NCI-H2029 (cell line): Measurements from ENCODE around the gene FMOD.

Source experiments
- DNase-seq: peaks from one replicate; lab custom pipeline; 2025; lab: John Stamatoyannopoulos, UW

FMOD gene

GRCh38 chr1:203351037-203351625, at the start of gene FMOD:
TSS of gene FMOD (minus strand) at chr1:203351122. CDS start at chr1:203348270, 2,852 bp downstream.
- peak; percentile 36 for DNase-seq

GRCh38 chr1:203396595-203397194, 45.8 kb upstream of the FMOD start:
- no peak for DNase-seq

DNA sequence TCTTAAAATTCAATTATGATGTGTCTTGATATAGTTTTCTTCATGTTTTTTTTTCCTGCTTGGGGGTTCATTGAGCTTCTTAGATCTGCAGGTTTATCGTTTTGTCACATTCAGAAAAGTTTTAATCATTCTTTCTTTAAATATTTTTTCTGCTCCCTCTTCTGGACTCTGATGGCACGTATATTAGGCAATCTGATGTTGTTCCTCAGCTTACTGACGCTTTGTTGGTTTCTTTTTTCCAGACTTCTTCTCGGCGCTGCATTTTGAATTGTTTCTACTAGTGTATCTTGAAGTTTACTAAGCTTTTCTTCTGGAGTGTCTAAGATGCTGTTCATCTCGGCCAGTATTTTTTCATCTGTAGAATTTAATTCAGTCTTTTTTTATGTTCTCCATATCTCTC, 44.8 kb upstream of the FMOD start:
- DNase-seq, result no peak

- no peak for DNase-seq
These were observed 39.4 kb upstream of the FMOD start for GRCh38 chr1:203390298-203390697.

DNA sequence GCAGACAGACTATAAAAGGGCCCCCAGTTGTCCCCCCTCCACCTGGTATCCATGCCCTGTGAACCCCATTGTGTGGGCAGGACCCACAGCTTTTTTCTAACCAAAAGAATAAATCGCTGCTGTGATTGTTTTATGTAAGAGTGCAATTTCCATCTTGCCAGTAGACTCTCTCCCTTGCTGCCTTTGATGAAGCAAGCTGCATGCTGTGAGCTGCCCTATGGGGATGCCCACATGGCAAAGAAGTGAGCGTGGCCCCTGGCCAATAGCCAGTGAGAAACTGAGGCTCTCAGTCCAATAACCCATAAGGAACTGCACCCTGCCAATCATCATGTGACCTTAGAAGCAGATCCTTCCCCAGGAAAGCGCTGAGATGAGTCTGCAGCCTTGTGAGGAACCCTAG, 37.8 kb upstream of the FMOD start:
- no peak for DNase-seq

DNA sequence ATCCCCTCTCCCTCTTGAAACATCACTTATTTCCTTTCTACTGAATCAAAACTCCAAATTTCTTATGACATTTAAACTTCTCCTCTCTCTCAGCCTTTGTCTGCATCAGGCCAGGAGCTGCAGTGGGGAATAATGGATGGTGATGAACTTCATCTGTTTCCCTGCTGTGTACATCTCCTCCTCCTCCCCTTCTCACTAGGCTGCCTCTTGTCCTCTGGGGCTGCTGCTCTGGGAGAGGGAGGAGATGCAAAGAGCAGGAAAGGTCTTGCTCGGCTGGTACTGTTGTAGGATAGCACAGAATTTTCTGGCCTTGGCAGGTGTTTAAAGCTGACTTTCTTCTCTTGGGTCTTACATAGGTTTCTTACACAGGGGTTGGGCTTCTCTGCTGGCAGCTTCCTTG, 31.1 kb upstream of the FMOD start:
- DNase-seq, result no peak

GRCh38 chr1:203381151-203381751, 30.3 kb upstream of the FMOD start:
- no peak for DNase-seq

- DNase-seq, result no peak
These were observed 29.7 kb upstream of the FMOD start for GRCh38 chr1:203380420-203381150.

GRCh38 chr1:203379825-203380224, 28.9 kb upstream of the FMOD start:
- no peak for DNase-seq

DNA sequence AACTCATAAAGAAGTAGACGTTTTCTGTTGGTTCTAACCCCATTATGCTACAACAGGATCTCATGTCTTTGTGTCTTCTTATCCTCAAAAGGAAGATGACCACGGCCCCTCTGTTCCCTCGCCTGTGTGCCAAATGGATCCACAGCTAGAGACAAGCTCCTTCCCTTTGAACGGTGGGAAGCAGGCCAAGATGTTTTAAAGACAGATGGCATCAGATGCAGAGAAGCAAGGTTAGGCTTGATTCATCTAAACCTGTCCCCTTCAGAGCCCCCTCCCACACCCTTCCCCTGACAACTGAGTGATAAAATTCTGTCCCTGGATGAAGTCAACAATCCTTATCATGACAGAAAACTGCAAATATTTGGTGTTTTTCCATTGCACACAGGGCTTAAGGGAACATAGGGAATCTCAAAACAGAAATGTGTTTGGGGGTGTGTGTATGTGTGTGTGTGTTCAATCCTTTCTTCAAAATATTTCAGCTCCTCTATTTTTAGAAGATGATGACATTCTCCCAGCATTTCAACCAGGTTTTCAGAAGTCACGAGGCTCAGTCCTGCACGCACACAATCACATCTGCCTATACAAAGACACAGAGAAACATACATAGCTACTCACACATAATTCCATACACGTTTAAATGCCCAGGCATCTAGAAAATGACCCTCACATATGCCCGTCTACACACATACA, 27.8 kb upstream of the FMOD start:
- DNase-seq, result no peak

GRCh38 chr1:203373991-203374390, 23.1 kb upstream of the FMOD start:
- no peak for DNase-seq

DNA sequence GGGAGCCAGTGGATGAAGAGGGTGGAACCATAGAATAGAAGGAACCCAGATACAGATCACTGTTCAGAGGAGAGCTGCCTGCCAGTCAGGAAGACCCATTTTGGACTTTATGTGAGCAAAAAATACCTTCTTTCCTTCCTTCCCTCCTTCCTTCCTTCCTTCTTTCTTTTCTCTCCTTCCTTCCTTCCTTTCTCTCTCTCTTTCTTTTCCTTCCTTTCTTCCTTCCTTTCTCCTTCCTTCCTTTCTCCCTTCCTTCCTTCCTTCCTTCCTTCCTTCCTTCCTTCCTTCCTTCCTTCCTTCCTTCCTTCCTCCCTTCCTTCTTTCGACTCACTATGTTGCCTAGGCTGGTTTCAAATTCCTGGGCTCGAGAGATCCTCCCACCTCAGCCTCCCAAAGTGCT, 22.1 kb upstream of the FMOD start:
- no peak for DNase-seq

- no peak for DNase-seq
These were observed 20.4 kb upstream of the FMOD start for GRCh38 chr1:203371288-203371687.

DNA sequence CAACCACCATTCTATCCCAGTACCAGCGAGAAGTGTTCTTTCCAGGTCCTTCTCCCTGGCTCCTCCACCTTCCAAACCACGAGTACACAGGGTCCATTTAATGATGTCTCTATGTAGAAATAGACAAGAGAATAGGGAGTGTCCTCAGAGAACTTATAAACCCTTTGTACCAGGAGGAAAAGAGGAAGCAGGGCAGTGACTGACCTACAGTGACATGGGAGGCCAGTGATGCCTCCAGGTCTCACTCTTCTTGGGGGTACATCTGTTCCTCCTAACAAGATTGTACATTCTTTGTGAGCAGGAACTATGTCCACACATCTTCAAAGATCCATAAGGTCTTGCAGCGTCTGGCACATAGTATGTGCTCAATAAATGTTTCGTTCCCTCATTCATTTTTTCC, 18.7 kb upstream of the FMOD start:
- DNase-seq, result no peak

- no peak for DNase-seq
These were observed 17.9 kb upstream of the FMOD start for GRCh38 chr1:203368624-203369451.

DNA sequence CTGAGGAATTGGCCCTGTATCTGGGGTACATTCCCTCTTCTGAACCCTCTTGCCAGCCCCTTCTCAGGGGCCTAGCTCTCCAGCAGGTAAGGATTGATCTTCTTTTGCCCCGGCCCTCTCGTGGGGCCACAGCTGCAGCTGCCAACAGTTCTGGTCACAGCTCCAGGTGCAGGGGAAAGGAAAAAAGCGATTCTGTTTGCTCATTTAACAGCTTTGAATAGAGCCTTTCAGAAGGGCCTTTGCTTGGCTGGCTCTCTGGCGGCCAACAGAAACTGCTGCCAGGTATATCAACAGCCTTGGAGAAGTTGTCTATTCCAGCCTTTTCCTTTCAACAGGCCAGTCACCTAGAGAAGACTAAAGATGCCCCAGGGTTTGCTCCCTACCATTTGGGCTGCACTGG, 16.1 kb upstream of the FMOD start:
- DNase-seq, result peak; percentile 72

DNA sequence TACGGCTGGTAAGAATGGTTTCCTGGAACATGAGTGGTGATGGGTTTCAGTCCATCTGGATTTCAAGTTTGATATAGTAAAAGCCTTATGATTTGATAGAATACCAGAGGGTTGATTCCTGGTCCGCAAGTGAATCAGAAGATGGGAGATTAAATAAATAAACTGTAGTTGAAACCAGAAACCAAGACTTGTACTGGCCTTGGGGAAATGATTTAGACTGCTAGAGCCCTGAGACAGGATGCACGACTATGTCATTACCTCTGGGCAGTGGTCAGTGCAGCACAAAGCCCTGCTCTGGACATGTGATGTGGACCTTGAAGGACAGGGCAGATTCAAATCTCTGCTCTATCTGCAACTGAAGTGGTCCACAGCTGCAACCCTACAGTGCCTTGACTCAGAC, 15.6 kb upstream of the FMOD start:
- DNase-seq, result no peak

DNA sequence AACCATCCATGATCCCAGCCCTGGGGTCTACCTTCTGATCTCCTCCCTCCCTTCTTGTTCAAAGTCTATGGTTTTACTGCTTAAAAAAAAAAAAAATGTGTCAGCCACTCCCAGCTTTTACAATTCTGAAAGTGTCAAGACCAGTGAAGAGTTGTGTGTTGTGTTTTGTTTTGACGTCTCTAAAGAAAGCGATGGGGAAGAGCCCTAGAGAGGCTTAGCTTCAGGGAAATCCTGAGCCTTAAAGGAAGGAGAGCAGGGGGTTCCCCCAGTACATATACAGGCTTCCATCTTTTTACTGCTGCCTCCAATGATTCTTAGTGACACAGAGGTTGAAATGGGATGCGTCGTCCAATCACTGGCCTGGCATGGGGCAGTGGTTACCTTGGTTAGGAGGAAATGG, 13.9 kb upstream of the FMOD start:
- no peak for DNase-seq

GRCh38 chr1:203364094-203364801, 13.3 kb upstream of the FMOD start:
- no peak for DNase-seq

- DNase-seq, result no peak
These were observed 11.8 kb upstream of the FMOD start for GRCh38 chr1:203362720-203363025.
